GM18867 (cell line): ENCODE data around the gene AXIN2.

Source experiments
- ATAC-seq: cut with Tn5 transposase; IDR thresholded peaks from one replicate; pipeline ENCODE4 v1.9.1; 2021; ENCODE audit warnings: mild to moderate bottlenecking, moderate library complexity; ENCODE audit not compliant: unreplicated experiment

Gene AXIN2

DNA sequence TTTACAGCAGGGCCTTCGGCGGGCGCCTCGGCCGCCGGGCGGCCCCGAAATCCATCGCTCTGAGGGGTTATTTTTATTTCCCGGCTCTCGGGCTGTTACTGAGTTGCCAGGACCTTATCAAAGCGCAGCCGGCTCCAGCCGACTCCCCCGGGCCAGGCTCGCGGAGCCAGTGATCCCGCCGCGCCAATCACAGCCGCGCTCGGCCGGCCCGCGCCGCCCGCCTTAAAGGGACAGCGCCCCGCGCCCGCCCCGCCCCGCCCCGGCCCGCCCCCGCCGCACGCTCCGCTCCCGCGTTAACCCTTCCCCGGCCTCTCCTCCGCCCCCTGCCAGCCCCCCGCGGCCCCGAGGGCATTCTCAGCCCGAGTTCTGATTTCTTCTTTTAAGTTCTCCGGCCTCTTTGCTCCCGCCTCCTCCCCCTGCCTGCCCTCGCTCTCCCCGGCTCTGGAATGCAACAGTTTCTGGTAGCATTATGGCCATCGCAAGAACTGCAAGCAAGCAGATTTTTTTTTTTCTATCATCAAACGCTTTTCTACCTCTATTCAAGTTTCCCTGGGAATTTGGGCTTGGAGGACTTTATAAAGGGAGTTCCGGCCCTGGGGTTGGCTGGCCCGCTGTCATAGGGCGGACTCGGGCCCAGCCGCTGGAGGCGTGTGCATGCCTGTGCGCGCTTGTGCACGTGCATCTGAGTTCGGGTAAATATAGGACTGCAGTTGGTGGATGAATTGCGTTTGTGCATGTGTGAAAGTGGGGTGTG lies at the start of gene AXIN2:
AXIN2 (minus strand) TSS at position 197 of the 754 bp plus-strand sequence. CDS start 3,028 bp downstream, outside the sequence.
- peak; percentile 87 for ATAC-seq

DNA sequence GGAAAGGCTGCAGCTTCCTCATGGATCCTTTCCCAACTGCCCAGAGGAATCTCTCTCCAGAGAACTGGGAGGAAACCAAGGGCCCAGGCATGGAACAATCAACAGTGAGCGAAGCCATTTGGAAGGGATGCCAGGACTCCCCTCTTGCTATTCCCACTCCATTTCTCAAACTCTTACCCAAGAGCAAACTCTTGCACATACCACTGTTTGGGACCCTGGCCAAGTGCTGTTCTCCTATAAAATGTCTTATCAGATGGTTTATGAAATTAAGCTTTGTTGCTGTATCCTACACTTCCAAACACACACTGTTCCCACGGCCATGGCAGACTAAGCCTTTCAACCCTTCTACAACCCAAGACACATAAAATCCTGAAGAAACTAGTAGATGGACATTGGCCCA lies 48.3 kb upstream of the AXIN2 start:
- no peak for ATAC-seq

- no peak for ATAC-seq
Measured at GRCh38 chr17:65609286-65609685, 47.8 kb upstream of the AXIN2 start.

GRCh38 chr17:65604070-65604469 lies 42.6 kb upstream of the AXIN2 start:
- no peak for ATAC-seq

DNA sequence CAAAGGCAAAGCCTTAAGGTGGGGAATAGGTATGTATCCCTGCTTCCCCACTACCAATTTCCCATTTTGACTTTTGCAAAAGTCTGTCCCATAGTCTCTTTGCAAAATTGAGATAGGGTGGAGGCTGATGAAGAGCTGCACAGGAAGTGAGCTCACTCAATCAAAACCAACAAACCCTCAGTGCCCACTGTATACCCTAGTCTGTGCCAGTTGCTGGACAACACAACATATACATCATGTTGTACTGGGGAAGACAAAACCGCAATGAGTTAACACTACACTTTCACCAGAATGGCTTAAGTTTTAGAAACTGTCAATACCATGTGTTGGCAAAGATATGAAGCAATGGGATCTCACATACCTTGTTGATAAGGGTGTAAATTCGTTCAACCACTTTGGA lies 40.4 kb upstream of the AXIN2 start:
- ATAC-seq: no peak

- ATAC-seq: no peak
Measured at GRCh38 chr17:65601145-65601544, 39.7 kb upstream of the AXIN2 start.

- no peak for ATAC-seq
Measured at GRCh38 chr17:65600518-65600917, 39.1 kb upstream of the AXIN2 start.

GRCh38 chr17:65599650-65600049 lies 38.2 kb upstream of the AXIN2 start:
- ATAC-seq: no peak

- ATAC-seq: no peak
Measured at GRCh38 chr17:65598746-65599145, 37.3 kb upstream of the AXIN2 start.

DNA sequence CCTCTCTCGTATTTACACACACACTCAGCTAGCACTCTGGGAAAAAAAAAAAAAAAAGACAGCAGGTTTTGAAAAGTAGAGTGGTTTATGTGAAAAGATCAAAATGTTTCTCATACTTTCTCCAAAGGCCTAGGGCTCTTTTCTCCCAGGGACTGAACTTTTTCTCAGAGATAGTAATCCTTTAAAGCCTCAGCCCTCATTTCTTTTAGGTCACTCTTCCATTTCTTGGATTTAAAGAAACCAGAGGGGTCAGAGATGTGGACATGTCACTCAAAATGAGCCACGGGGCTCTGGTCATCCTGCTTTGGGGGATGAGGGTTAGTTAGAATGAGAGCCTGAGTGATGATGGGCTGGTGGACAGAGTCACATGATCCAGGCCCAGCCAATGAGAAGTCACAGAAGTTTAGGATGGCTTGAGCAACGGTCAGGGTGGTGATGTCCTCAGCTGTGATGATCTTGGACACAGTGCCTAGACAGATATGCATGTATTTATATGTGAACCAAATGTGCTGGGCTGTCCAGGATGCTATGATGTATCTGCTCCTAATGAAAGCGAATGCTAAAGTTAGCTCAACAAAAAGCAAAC lies 33.7 kb upstream of the AXIN2 start:
- ATAC-seq: no peak

- no peak for ATAC-seq
Measured at GRCh38 chr17:65593855-65594845, 32.7 kb upstream of the AXIN2 start.

DNA sequence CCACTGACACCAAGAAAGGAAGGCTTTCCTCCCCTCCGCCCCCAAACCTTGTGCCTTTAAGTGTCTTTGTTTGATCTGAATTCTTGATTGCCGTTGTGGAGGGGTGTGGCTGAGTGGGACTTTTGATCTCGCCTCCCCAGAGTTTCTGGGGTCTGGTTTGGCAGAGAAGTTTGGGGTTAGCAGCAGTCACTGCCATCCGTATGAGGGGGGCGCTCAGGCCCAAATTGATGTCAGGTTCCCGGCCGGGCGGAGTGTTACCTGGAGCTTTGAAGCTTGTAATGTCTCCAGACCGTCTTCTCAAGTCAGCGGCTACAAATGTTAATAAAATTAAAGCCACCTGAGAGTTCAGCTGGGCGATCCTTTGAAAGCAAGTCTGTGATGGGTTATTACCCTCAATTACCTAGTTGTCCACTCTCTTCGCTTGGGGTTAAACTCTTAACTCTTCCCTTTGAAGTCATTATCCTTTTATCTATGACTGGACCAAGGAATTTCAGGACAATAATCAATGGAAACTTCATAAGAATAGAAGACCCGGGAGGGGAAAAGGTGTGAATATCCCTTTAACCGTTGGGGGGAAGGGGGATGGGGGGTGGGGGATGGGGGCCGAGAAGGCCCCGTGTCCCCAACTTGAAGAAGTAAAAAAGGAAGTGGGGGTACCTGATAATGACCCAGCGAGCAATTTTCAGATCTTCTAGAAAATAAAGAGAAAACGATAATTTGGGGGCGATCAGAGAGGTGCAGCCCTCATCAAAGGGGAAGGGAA lies 31.8 kb upstream of the AXIN2 start:
- no peak for ATAC-seq

GRCh38 chr17:65592125-65592965 lies 30.9 kb upstream of the AXIN2 start:
- no peak for ATAC-seq

- no peak for ATAC-seq
Measured at GRCh38 chr17:65589321-65589720, 27.9 kb upstream of the AXIN2 start.

GRCh38 chr17:65588181-65588808 lies 26.8 kb upstream of the AXIN2 start:
- no peak for ATAC-seq

- ATAC-seq: no peak
Measured at GRCh38 chr17:65587534-65588180, 26.2 kb upstream of the AXIN2 start.

DNA sequence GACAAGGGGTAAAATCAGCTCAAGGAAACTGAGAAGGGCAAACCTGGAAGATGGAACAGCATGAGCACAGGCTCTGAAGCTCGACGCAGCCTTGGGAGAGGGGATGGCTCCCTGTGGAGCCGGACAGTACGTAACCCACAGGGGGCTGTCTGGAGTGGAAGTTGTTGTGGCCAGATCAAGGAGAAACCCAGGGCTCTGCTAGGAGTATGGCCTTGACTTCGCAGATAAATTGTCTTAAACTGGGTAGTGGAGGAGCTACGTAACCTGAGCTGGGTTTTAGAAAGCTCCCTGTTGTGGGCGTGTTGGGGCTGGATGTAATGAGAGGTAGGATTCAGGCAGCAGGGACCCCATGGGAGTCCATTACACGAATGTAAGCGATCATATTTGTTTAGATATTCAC lies 25.5 kb upstream of the AXIN2 start:
- ATAC-seq: no peak

GRCh38 chr17:65584604-65585521 lies 23.4 kb upstream of the AXIN2 start:
- no peak for ATAC-seq
